IPS DF 6.9 (cell line): ENCODE results near the gene SLC35E1.

Experiments
- DNase-seq: peaks from one replicate; pipeline ENCODE4 v3.0.0-alpha.2; 2013; ENCODE audit warnings: low read depth, low spot score
- H3K27ac ChIP-seq: one replicate; pipeline ENCODE4 v1.5.1; 2013; ENCODE audit warnings: low read length, control low read depth
- H3K27me3 ChIP-seq: 2 replicates; pipeline ENCODE4 v1.6.1; 2013; ENCODE audit warnings: mild to moderate bottlenecking, low read length; ENCODE audit not compliant: control insufficient read depth, insufficient read depth
- H3K36me3 ChIP-seq: 2 replicates; pipeline ENCODE4 v1.6.1; 2013; ENCODE audit warnings: low read length; ENCODE audit not compliant: control insufficient read depth, insufficient read depth
- H3K4me1 ChIP-seq: 2 replicates; pipeline ENCODE4 v1.6.1; 2013; ENCODE audit warnings: low read length; ENCODE audit not compliant: control insufficient read depth, insufficient read depth
- H3K4me3 ChIP-seq: 2 replicates; pipeline ENCODE4 v1.5.1; 2013; ENCODE audit warnings: mild to moderate bottlenecking, low read length
- H3K9me3 ChIP-seq: 2 replicates; pipeline ENCODE4 v1.6.1; 2013; ENCODE audit warnings: low read length, inconsistent platforms; ENCODE audit not compliant: control insufficient read depth, insufficient read depth
- WGBS: extraction: QIAGEN DNeasy Blood & Tissue Kit; methylation state at CpG from one replicate; pipeline ENCODE4 v1.1.7; 2013; ENCODE audit warnings: mixed read lengths, missing lambda C conversion rate; ENCODE audit not compliant: insufficient read length, insufficient coverage; 5-methylcytosine and 5-hydroxymethylcytosine counted together

SLC35E1 gene

GRCh38 chr19:16599655-16600346 is 27.6 kb upstream of the SLC35E1 start:
- Histone ChIP-seq H3K4me3 (no peak overlapping the region), H3K27me3 (no peaks in the 10 kb centered on the region), H3K9me3 (no peaks in the 10 kb centered on the region), H3K4me1 (no peaks in the 10 kb centered on the region), H3K36me3 (no peaks in the 10 kb centered on the region), H3K27ac (no peak overlapping the region)
- no peak for DNase-seq
- WGBS: no CpG with 5 or more reads among the region's 6 CpGs

- H3K4me1 ChIP-seq: no peaks in the 10 kb centered on the region
- DNase-seq: no peak
- WGBS: no CpG with 5 or more reads among the region's 4 CpGs
- H3K4me3 ChIP-seq: no peak overlapping the region
- no peak overlapping the region for H3K27ac ChIP-seq
- no peaks in the 10 kb centered on the region for H3K27me3 ChIP-seq
- no peaks in the 10 kb centered on the region for H3K9me3 ChIP-seq
- H3K36me3 ChIP-seq: no peaks in the 10 kb centered on the region
These were observed 26.6 kb upstream of the SLC35E1 start for GRCh38 chr19:16598848-16599247.

- Histone ChIP-seq H3K27me3 (no peaks in the 10 kb centered on the region), H3K9me3 (no peaks in the 10 kb centered on the region), H3K4me3 (no peak overlapping the region), H3K4me1 (peaks cover 4% of the 10 kb centered on the region), H3K36me3 (no peaks in the 10 kb centered on the region), H3K27ac (no peak overlapping the region)
- no CpG with 5 or more reads among the region's 9 CpGs for WGBS
- no peak for DNase-seq
These were observed 24.2 kb upstream of the SLC35E1 start for GRCh38 chr19:16596399-16596798.

- Histone ChIP-seq H3K4me1 (peaks cover 4% of the 10 kb centered on the region), H3K4me3 (no peak overlapping the region), H3K36me3 (no peaks in the 10 kb centered on the region), H3K27me3 (no peaks in the 10 kb centered on the region), H3K9me3 (no peaks in the 10 kb centered on the region), H3K27ac (no peak overlapping the region)
- no CpG with 5 or more reads among the region's 8 CpGs for WGBS
- no peak for DNase-seq
These were observed 22.9 kb upstream of the SLC35E1 start for GRCh38 chr19:16595097-16595496.

GRCh38 chr19:16594681-16595091 is 22.5 kb upstream of the SLC35E1 start:
- DNase-seq: no peak
- no CpG with 5 or more reads among the region's 5 CpGs for WGBS
- Histone ChIP-seq H3K27me3 (no peaks in the 10 kb centered on the region), H3K9me3 (no peaks in the 10 kb centered on the region), H3K27ac (no peak overlapping the region), H3K36me3 (no peaks in the 10 kb centered on the region), H3K4me3 (no peak overlapping the region), H3K4me1 (peaks cover 4% of the 10 kb centered on the region)

GRCh38 chr19:16594131-16594586 is 21.9 kb upstream of the SLC35E1 start:
- no CpG with 5 or more reads among the region's 10 CpGs for WGBS
- no peaks in the 10 kb centered on the region for H3K27me3 ChIP-seq
- H3K27ac ChIP-seq: no peak overlapping the region
- DNase-seq: no peak
- no peaks in the 10 kb centered on the region for H3K9me3 ChIP-seq
- no peak overlapping the region for H3K4me3 ChIP-seq
- H3K36me3 ChIP-seq: no peaks in the 10 kb centered on the region
- peaks cover 4% of the 10 kb centered on the region for H3K4me1 ChIP-seq

GRCh38 chr19:16593181-16593580 is 21.0 kb upstream of the SLC35E1 start:
- no peak overlapping the region for H3K4me3 ChIP-seq
- no peak overlapping the region for H3K27ac ChIP-seq
- no peaks in the 10 kb centered on the region for H3K9me3 ChIP-seq
- no peaks in the 10 kb centered on the region for H3K27me3 ChIP-seq
- no peak for DNase-seq
- H3K4me1 ChIP-seq: peaks cover 6% of the 10 kb centered on the region
- H3K36me3 ChIP-seq: no peaks in the 10 kb centered on the region
- WGBS: no CpG with 5 or more reads among the region's 4 CpGs

GRCh38 chr19:16591803-16592556 is 19.8 kb upstream of the SLC35E1 start:
- Histone ChIP-seq H3K9me3 (no peaks in the 10 kb centered on the region), H3K36me3 (no peaks in the 10 kb centered on the region), H3K4me3 (no peak overlapping the region), H3K27ac (no peak overlapping the region), H3K4me1 (peaks cover 17% of the 10 kb centered on the region), H3K27me3 (no peaks in the 10 kb centered on the region)
- DNase-seq: no peak
- WGBS: no CpG with 5 or more reads among the region's 10 CpGs

GRCh38 chr19:16590876-16591802 is 18.9 kb upstream of the SLC35E1 start:
- H3K27me3 ChIP-seq: no peaks in the 10 kb centered on the region
- WGBS: no CpG with 5 or more reads among the region's 9 CpGs
- no peaks in the 10 kb centered on the region for H3K36me3 ChIP-seq
- no peak overlapping the region for H3K27ac ChIP-seq
- DNase-seq: no peak
- H3K9me3 ChIP-seq: no peaks in the 10 kb centered on the region
- H3K4me1 ChIP-seq: peaks cover 21% of the 10 kb centered on the region
- H3K4me3 ChIP-seq: no peak overlapping the region

- no CpG with 5 or more reads among the region's 3 CpGs for WGBS
- Histone ChIP-seq H3K36me3 (no peaks in the 10 kb centered on the region), H3K27ac (no peak overlapping the region), H3K4me3 (no peak overlapping the region), H3K9me3 (no peaks in the 10 kb centered on the region), H3K4me1 (peaks cover 25% of the 10 kb centered on the region), H3K27me3 (no peaks in the 10 kb centered on the region)
- DNase-seq: no peak
These were observed 17.7 kb upstream of the SLC35E1 start for GRCh38 chr19:16589917-16590316.
